Loucy (cell line): Measurements from ENCODE around the gene BIK.

Experiments used
- H2AFZ ChIP-seq: fragments of 200-600 bp; sonication (generic); 2 replicates; pipeline ENCODE4 v1.6.0; 2016; ENCODE audit warnings: antibody characterized with exemption, mild to moderate bottlenecking, low read length, moderate library complexity
- H3F3A ChIP-seq: fragments of 200-600 bp; 2 replicates; pipeline ENCODE4 v1.6.0; 2016; ENCODE audit warnings: antibody characterized with exemption, low read depth, mild to moderate bottlenecking
- H3K27me3 ChIP-seq: fragments of 200-600 bp; sonication (generic); 2 replicates; pipeline ENCODE4 v1.6.1; 2014; ENCODE audit warnings: low read length, mild to moderate bottlenecking; ENCODE audit not compliant: insufficient read depth, poor library complexity, severe bottlenecking
- H3K36me3 ChIP-seq: fragments of 200-600 bp; sonication (generic); 2 replicates; pipeline ENCODE4 v1.6.1; 2016; ENCODE audit warnings: low read length; ENCODE audit not compliant: insufficient read depth
- H3K4me1 ChIP-seq: fragments of 200-600 bp; sonication (generic); 2 replicates; pipeline ENCODE4 v1.5.1; 2014; ENCODE audit warnings: low read length, mild to moderate bottlenecking; ENCODE audit not compliant: insufficient read depth, poor library complexity, severe bottlenecking
- H3K4me2 ChIP-seq: fragments of 200-600 bp; sonication (generic); 2 replicates; pipeline ENCODE4 v1.6.0; 2014; ENCODE audit warnings: antibody characterized with exemption, low read length, low read depth, mild to moderate bottlenecking; ENCODE audit not compliant: poor library complexity, severe bottlenecking
- H3K4me3 ChIP-seq: fragments of 200-600 bp; sonication (generic); 2 replicates; pipeline ENCODE4 v1.5.1; 2014; ENCODE audit warnings: low read length, mild to moderate bottlenecking, mixed read lengths; ENCODE audit not compliant: poor library complexity, severe bottlenecking
- H3K79me2 ChIP-seq: fragments of 200-600 bp; sonication (generic); 2 replicates; pipeline ENCODE4 v1.6.1; 2014; ENCODE audit warnings: low read length; ENCODE audit not compliant: insufficient read depth
- H3K9ac ChIP-seq: fragments of 200-600 bp; sonication (generic); 2 replicates; pipeline ENCODE4 v1.6.0; 2014; ENCODE audit warnings: mild to moderate bottlenecking, low read depth, low read length, moderate library complexity; ENCODE audit not compliant: poor library complexity, severe bottlenecking
- H3K9me2 ChIP-seq: fragments of 200-600 bp; sonication (generic); replicated peaks from 2 replicates; pipeline ENCODE4 v1.6.1; 2016; ENCODE audit warnings: low read depth, low read length, mixed read lengths
- H3K9me3 ChIP-seq: fragments of 200-600 bp; sonication (generic); 2 replicates; pipeline ENCODE4 v1.6.1; 2014; ENCODE audit warnings: mild to moderate bottlenecking, antibody characterized with exemption, low read length, low read depth; ENCODE audit not compliant: insufficient read depth
- H4K20me1 ChIP-seq: fragments of 200-600 bp; sonication (generic); 2 replicates; pipeline ENCODE4 v1.6.0; 2014; ENCODE audit warnings: antibody characterized with exemption, low read length, mild to moderate bottlenecking; ENCODE audit not compliant: insufficient read depth, poor library complexity, severe bottlenecking
- CTCF ChIP-seq: fragments of 200-600 bp; sonication (generic); conservative IDR thresholded peaks from 2 replicates; pipeline ENCODE4 v1.5.1; 2014; ENCODE audit warnings: mild to moderate bottlenecking, antibody characterized with exemption, low read length
- EZH2phosphoT487 ChIP-seq: fragments of 200-600 bp; IDR thresholded peaks from 2 replicates; pipeline ENCODE4 v1.6.1; 2018; ENCODE audit warnings: antibody characterized with exemption, mild to moderate bottlenecking, moderate library complexity, borderline replicate concordance

The BIK gene

GRCh38 chr22:43080616-43081015, 29.9 kb upstream of the BIK start:
- Histone ChIP-seq H3K4me1 (no peaks in the 10 kb centered on the region), H3K9me2 (no peaks in the 10 kb centered on the region), H4K20me1 (no peaks in the 10 kb centered on the region), H2AFZ (no peak overlapping the region), H3K4me3 (no peak overlapping the region), H3K9ac (no peak overlapping the region), H3K9me3 (no peaks in the 10 kb centered on the region), H3K36me3 (no peaks in the 10 kb centered on the region), H3K27me3 (no peaks in the 10 kb centered on the region), H3K79me2 (no peaks in the 10 kb centered on the region), H3K4me2 (no peak overlapping the region), H3F3A (no peaks in the 10 kb centered on the region)
- TF ChIP-seq CTCF, result no peak
- no peak for TF ChIP-seq EZH2phosphoT487

- no peaks in the 10 kb centered on the region for H3K79me2 ChIP-seq
- H3K27me3 ChIP-seq, result no peaks in the 10 kb centered on the region
- H3K9me2 ChIP-seq, result no peaks in the 10 kb centered on the region
- TF ChIP-seq CTCF, result no peak
- TF ChIP-seq EZH2phosphoT487, result no peak
- no peaks in the 10 kb centered on the region for H4K20me1 ChIP-seq
- H2AFZ ChIP-seq, result no peak overlapping the region
- no peak overlapping the region for H3K9ac ChIP-seq
- no peak overlapping the region for H3K4me2 ChIP-seq
- H3F3A ChIP-seq, result no peaks in the 10 kb centered on the region
- H3K36me3 ChIP-seq, result no peaks in the 10 kb centered on the region
- H3K4me3 ChIP-seq, result no peak overlapping the region
- H3K9me3 ChIP-seq, result no peaks in the 10 kb centered on the region
- H3K4me1 ChIP-seq, result no peaks in the 10 kb centered on the region
Observed at GRCh38 chr22:43081968-43082367, 28.6 kb upstream of the BIK start.

DNA sequence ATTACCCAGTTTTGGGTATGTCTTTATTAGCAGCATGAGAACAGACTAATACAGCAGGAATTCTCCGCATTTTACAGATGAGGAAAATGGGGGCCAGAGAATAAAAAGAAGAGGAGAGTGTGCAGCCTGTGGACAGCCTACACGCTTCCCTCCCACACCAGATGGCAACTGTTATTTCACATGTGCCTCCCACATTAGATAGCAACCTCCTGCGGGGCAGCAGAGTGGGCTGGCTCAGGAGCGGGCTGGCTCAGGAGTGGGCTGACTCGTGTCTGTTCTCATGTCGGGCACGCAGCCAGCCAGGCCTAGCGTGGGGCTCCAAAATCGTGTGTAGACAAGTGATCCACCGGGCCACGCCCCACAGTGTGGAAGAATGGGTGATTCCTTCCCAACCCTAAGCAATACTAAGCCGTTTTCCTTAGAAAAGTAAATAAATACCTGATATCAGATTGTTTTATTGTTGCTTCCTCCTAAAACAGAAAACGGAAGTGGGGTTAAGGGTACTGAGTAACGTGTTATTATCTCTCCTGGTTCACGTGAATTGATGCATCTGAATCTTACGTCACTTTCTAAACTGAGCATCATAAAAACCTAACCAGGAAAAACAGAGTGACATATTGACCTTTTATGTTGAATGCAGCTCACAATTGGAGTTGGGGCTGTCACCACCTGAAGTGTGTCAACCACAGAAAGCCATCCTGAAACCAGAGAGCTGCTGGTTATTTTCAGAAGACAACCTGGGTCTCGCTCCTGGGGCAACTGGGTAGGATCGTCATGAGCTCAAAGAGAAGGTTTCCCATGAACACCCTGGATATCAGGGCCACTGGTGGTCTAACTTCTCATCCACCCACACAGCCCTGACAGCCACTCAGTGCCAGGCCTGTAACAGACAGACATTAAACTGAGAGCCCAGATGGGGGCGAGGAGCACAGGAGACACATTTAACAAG, 24.6 kb upstream of the BIK start:
- Histone ChIP-seq H3K9me2 (no peaks in the 10 kb centered on the region), H3K4me3 (no peak overlapping the region), H2AFZ (no peak overlapping the region), H3F3A (no peaks in the 10 kb centered on the region), H3K4me1 (no peaks in the 10 kb centered on the region), H3K36me3 (no peaks in the 10 kb centered on the region), H3K79me2 (no peaks in the 10 kb centered on the region), H3K9me3 (no peaks in the 10 kb centered on the region), H3K27me3 (no peaks in the 10 kb centered on the region), H3K9ac (no peak overlapping the region), H3K4me2 (no peak overlapping the region), H4K20me1 (no peaks in the 10 kb centered on the region)
- TF ChIP-seq CTCF, result no peak
- TF ChIP-seq EZH2phosphoT487, result no peak
